AG04450 (cell line): ENCODE data around the gene SLC19A1. TPM values are rescaled to one million over a fixed set of nuclear protein-coding genes. Genes with fewer than 3 reads are reported as not detected.

Source experiments
- CTCF ChIA-PET: fragments of 300-600, 350-600 bp; formaldehyde crosslinking; extraction: SDS; loops from one replicate; lab custom pipeline; 2022; ENCODE audit warnings: antibody characterized with exemption, inconsistent platforms; lab: Charles Lee
- POLR2A ChIA-PET: fragments of 350-600 bp; formaldehyde crosslinking; extraction: SDS; loops from one replicate; lab custom pipeline; 2021; ENCODE audit warnings: antibody characterized with exemption, inconsistent platforms; lab: Yijun Ruan, JAX
- DNase-seq: peaks from one replicate; pipeline ENCODE4 v3.0.0-alpha.2; 2011; ENCODE audit warnings: low read depth, low spot score
- H3K27ac ChIP-seq: one replicate; pipeline ENCODE4 v1.5.1; 2012; ENCODE audit warnings: low read depth, low read length, control low read depth
- H3K27me3 ChIP-seq: one replicate; pipeline ENCODE4 v1.6.0; 2012; ENCODE audit warnings: low read length; ENCODE audit not compliant: control insufficient read depth, insufficient read depth
- H3K4me3 ChIP-seq: 2 replicates; pipeline ENCODE4 v1.5.1; 2011; ENCODE audit warnings: mild to moderate bottlenecking, low read depth, low read length, control low read depth
- H3K9me3 ChIP-seq: 2 replicates; pipeline ENCODE4 v1.5.1; 2012; ENCODE audit warnings: low read length; ENCODE audit not compliant: control insufficient read depth, insufficient read depth
- CTCF ChIP-seq: IDR thresholded peaks from 2 replicates; pipeline ENCODE4 v1.5.1; 2011; ENCODE audit warnings: low read depth, low read length, control low read depth, inconsistent platforms
- polyA plus RNA-seq: library from polyadenylated mRNA; depleted of rRNA; stranded (reverse); fragments of >200 nt; gene quantifications from 2 replicates; pipeline ENCODE4 v1.2.3, GENCODE V29; 2011

The SLC19A1 gene
- polyA plus RNA-seq, 1 experiment: 4.4 TPM

GRCh38 chr21:45555557-45556301 lies 13.5 kb upstream of the SLC19A1 start:
- Histone ChIP-seq H3K27me3 (peaks cover 11% of the 10 kb centered on the region), H3K9me3 (no peaks in the 10 kb centered on the region; the same call in 1 of the 2 replicates), H3K4me3 (peak overlapping the region; percentile 60), H3K27ac (peak overlapping the region; percentile 61)
- peak; percentile 85 for TF ChIP-seq CTCF
- POLR2A ChIA-PET: interaction anchor here (0.6 to 1.5 kb wide), 5 partner anchors 17 to 428 kb away, joined by 3 to 6 read pairs (median 4); no protein-coding TSS in a partner anchor
- DNase-seq: peak; percentile 44
- CTCF ChIA-PET: interaction anchor here (0.6 to 2.0 kb wide), 33 partner anchors 10 to 673 kb away, joined by 3 to 56 read pairs (median 5); no protein-coding TSS in a partner anchor

- Histone ChIP-seq H3K27ac (no peak overlapping the region), H3K9me3 (no peaks in the 10 kb centered on the region; the same call in 1 of the 2 replicates), H3K27me3 (peaks cover 7% of the 10 kb centered on the region), H3K4me3 (peak overlapping the region; percentile 60)
- CTCF ChIA-PET: interaction anchor here (0.8 to 2.0 kb wide), 9 partner anchors 15 to 399 kb away, joined by 3 to 56 read pairs (median 7); no protein-coding TSS in a partner anchor
- no peak for TF ChIP-seq CTCF
- POLR2A ChIA-PET: interaction anchor here (1.5 kb wide), 1 partner anchor 265 kb away, joined by 3 read pairs; no protein-coding TSS in a partner anchor
- DNase-seq: no peak
Observed at GRCh38 chr21:45555251-45555556, 13.0 kb upstream of the SLC19A1 start.

GRCh38 chr21:45554477-45555175 lies 12.4 kb upstream of the SLC19A1 start:
- ChIA-PET POLR2A (interaction anchor here (0.6 to 0.7 kb wide), 2 partner anchors 8 to 24 kb away, joined by 3 to 4 read pairs; no protein-coding TSS in a partner anchor), CTCF (no interaction called here)
- Histone ChIP-seq H3K27ac (peak overlapping the region; percentile 68), H3K27me3 (peaks cover 5% of the 10 kb centered on the region), H3K4me3 (peak overlapping the region; percentile 71), H3K9me3 (no peaks in the 10 kb centered on the region; the same call in 1 of the 2 replicates)
- peak; percentile 69 for TF ChIP-seq CTCF
- no peak for DNase-seq

- Histone ChIP-seq H3K27me3 (peaks cover under 1% of the 10 kb centered on the region), H3K9me3 (no peaks in the 10 kb centered on the region; the same call in 1 of the 2 replicates), H3K4me3 (no peak overlapping the region), H3K27ac (no peak overlapping the region)
- no peak for DNase-seq
- no peak for TF ChIP-seq CTCF
- ChIA-PET POLR2A (no interaction called here), CTCF (no interaction called here)
Observed at GRCh38 chr21:45552696-45553391, 10.6 kb upstream of the SLC19A1 start.
